ENCODE data around the gene NPAS4.

The NPAS4 gene

DNA sequence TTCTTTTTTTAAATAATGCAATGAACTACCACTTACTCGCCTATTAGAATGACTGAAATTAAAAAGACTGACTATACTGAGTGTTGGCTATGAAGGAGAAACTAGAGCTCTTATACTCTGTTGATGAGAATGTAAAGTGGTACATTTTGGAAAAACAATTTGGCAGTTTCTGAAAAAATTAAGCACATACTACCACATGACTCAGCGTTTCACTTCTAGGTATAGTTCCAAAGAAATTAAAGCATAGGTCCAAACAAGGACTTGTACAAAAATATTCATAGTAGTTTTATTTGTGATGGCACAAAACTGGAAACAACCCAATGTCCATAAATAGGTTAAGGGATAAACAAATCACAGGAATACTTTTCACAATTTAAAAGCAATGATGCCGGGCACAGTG lies 26.9 kb upstream of the NPAS4 start:
- ChIA-PET POLR2A (no interaction called here), CTCF (no interaction called here)
- no peak overlapping the region for H3K27ac ChIP-seq (ENCODE audit: extremely low read depth, low read depth, low read length)
- H3K9me3 ChIP-seq (ENCODE audit: control insufficient read depth, insufficient read depth, low read depth, low read length) = no peaks in the 10 kb centered on the region
- no peak overlapping the region for H3K4me3 ChIP-seq (ENCODE audit: low read depth, low read length)
- H3K4me1 ChIP-seq (ENCODE audit: control insufficient read depth, insufficient read depth, low read length) = no peaks in the 10 kb centered on the region
- no peaks in the 10 kb centered on the region for H3K36me3 ChIP-seq (ENCODE audit: control insufficient read depth in 2 of 2, insufficient read depth in 1 of 2, low read length in 2 of 2)
- no peak for TF ChIP-seq ZNF404 (tag by site-specific recombination; IDR thresholded peaks at IDR 0.05)
- TF ChIP-seq ZNF23 (tag by site-specific recombination; IDR thresholded peaks at IDR 0.05; ENCODE audit: borderline replicate concordance) = no peak
- TF ChIP-seq ZNF24 (tag by site-specific recombination; IDR thresholded peaks at IDR 0.05) = no peak
- TF ChIP-seq, protein P1, sequence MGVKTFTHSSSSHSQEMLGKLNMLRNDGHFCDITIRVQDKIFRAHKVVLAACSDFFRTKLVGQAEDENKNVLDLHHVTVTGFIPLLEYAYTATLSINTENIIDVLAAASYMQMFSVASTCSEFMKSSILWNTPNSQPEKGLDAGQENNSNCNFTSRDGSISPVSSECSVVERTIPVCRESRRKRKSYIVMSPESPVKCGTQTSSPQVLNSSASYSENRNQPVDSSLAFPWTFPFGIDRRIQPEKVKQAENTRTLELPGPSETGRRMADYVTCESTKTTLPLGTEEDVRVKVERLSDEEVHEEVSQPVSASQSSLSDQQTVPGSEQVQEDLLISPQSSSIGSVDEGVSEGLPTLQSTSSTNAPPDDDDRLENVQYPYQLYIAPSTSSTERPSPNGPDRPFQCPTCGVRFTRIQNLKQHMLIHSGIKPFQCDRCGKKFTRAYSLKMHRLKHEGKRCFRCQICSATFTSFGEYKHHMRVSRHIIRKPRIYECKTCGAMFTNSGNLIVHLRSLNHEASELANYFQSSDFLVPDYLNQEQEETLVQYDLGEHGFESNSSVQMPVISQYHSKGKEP (tag by site-specific recombination; IDR thresholded peaks at IDR 0.05) = no peak

DNA sequence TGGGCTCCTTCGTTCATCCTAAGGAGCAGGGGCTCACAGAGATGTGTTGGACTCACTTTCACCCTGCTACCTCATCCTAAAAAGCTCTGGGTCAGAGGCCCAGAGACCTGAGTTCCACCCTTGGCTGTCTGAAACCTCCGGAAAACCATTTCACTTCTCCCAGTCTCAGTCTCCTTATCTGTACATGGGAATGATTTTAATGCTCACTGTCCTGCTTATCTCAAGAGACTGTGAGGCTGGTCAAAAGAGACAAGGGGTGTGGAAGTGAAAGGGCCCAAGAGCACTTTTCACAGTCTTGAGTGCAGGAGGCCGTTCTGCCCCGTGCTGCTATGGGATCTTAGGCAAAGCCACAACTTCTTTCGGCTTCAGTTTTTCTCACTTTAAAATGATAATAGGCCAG lies 13.2 kb upstream of the NPAS4 start:
- ChIA-PET POLR2A (no interaction called here), CTCF (interaction anchor here (0.6 to 5.2 kb wide), 22 partner anchors 10 to 750 kb away, joined by 3 to 79 read pairs (median 5); partner anchors contain the start of genes ACTN3, BRMS1, MRPL11 and NPAS4)
- H3K4me3 ChIP-seq (ENCODE audit: low read depth, low read length) = no peak overlapping the region
- H3K27ac ChIP-seq (ENCODE audit: extremely low read depth, low read depth, low read length) = no peak overlapping the region
- TF ChIP-seq TCF7L2 (IDR thresholded peaks at IDR 0.05; ENCODE audit: borderline replicate concordance, low read depth, low read length) = no peak
- TF ChIP-seq ZNF426 (tag by site-specific recombination; IDR thresholded peaks at IDR 0.05) = no peak
- no peak for TF ChIP-seq ZFHX2 (tag by site-specific recombination; conservative IDR thresholded peaks at IDR 0.05)
- TF ChIP-seq, protein P2, sequence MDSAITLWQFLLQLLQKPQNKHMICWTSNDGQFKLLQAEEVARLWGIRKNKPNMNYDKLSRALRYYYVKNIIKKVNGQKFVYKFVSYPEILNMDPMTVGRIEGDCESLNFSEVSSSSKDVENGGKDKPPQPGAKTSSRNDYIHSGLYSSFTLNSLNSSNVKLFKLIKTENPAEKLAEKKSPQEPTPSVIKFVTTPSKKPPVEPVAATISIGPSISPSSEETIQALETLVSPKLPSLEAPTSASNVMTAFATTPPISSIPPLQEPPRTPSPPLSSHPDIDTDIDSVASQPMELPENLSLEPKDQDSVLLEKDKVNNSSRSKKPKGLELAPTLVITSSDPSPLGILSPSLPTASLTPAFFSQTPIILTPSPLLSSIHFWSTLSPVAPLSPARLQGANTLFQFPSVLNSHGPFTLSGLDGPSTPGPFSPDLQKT (IDR thresholded peaks at IDR 0.05; ENCODE audit: borderline replicate concordance, low read depth, low read length) = no peak
- no peak for TF ChIP-seq ZNF548 (tag by site-specific recombination; IDR thresholded peaks at IDR 0.05)
- TF ChIP-seq ZNF707 (tag by site-specific recombination; IDR thresholded peaks at IDR 0.05) = no peak
- no peak for TF ChIP-seq ZNF146 (tag by site-specific recombination; IDR thresholded peaks at IDR 0.05)
- no peak for TF ChIP-seq ZNF114 (tag by site-specific recombination; IDR thresholded peaks at IDR 0.05)
- TF ChIP-seq ZFP37 (tag by site-specific recombination; IDR thresholded peaks at IDR 0.05) = no peak
- TF ChIP-seq, protein P3, sequence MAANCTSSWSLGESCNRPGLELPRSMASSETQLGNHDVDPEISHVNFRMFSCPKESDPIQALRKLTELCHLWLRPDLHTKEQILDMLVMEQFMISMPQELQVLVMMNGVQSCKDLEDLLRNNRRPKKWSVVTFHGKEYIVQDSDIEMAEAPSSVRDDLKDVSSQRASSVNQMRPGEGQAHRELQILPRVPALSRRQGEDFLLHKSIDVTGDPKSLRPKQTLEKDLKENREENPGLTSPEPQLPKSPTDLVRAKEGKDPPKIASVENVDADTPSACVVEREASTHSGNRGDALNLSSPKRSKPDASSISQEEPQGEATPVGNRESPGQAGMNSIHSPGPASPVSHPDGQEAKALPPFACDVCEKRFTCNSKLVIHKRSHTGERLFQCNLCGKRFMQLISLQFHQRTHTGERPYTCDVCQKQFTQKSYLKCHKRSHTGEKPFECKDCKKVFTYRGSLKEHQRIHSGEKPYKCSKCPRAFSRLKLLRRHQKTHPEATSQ (tag by site-specific recombination; IDR thresholded peaks at IDR 0.05) = no peak
- TF ChIP-seq ZNF19 (tag by site-specific recombination; IDR thresholded peaks at IDR 0.05; ENCODE audit: low read depth) = no peak
- TF ChIP-seq, protein P4, sequence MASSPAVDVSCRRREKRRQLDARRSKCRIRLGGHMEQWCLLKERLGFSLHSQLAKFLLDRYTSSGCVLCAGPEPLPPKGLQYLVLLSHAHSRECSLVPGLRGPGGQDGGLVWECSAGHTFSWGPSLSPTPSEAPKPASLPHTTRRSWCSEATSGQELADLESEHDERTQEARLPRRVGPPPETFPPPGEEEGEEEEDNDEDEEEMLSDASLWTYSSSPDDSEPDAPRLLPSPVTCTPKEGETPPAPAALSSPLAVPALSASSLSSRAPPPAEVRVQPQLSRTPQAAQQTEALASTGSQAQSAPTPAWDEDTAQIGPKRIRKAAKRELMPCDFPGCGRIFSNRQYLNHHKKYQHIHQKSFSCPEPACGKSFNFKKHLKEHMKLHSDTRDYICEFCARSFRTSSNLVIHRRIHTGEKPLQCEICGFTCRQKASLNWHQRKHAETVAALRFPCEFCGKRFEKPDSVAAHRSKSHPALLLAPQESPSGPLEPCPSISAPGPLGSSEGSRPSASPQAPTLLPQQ (tag by site-specific recombination; IDR thresholded peaks at IDR 0.05) = no peak
- TF ChIP-seq ZSCAN23 (tag by site-specific recombination; IDR thresholded peaks at IDR 0.05) = no peak
- no peak for TF ChIP-seq ZNF175 (tag by site-specific recombination; IDR thresholded peaks at IDR 0.05)
- H3K9me3 ChIP-seq (ENCODE audit: control insufficient read depth, insufficient read depth, low read depth, low read length) = no peaks in the 10 kb centered on the region
- H3K36me3 ChIP-seq (ENCODE audit: control insufficient read depth in 2 of 2, insufficient read depth in 1 of 2, low read length in 2 of 2) = no peaks in the 10 kb centered on the region
- H3K4me1 ChIP-seq (ENCODE audit: control insufficient read depth, insufficient read depth, low read length) = no peaks in the 10 kb centered on the region
